ENCODE measurements around the gene MTX2.

DNA sequence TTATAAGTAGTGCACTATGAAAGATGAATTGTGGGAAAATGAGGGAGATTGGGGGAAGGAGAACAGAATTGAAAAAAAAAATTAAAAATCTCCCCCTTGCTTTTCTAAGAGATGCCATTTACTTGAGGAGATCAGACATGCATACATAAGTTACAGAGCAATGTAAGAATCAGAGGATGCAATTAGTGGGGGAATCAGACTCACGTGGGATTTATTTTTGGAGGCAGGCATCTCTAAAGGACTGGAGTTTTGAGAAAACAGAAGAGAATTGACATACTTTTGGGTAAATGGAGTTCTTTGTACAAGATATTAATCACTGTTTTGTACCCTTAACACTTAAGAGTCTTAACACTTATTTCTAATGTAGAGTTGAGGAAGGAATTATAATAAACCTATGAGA, 52.7 kb downstream of the MTX2 start:
- TF ChIP-seq, protein P1, sequence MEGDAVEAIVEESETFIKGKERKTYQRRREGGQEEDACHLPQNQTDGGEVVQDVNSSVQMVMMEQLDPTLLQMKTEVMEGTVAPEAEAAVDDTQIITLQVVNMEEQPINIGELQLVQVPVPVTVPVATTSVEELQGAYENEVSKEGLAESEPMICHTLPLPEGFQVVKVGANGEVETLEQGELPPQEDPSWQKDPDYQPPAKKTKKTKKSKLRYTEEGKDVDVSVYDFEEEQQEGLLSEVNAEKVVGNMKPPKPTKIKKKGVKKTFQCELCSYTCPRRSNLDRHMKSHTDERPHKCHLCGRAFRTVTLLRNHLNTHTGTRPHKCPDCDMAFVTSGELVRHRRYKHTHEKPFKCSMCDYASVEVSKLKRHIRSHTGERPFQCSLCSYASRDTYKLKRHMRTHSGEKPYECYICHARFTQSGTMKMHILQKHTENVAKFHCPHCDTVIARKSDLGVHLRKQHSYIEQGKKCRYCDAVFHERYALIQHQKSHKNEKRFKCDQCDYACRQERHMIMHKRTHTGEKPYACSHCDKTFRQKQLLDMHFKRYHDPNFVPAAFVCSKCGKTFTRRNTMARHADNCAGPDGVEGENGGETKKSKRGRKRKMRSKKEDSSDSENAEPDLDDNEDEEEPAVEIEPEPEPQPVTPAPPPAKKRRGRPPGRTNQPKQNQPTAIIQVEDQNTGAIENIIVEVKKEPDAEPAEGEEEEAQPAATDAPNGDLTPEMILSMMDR (IDR thresholded peaks at IDR 0.05): no peak
- no peak for TF ChIP-seq POLR2A (IDR thresholded peaks at IDR 0.05)
